H1 (cell line): ENCODE data around the gene GRIK4. TPM values are rescaled to one million over a fixed set of nuclear protein-coding genes. Genes with fewer than 3 reads are reported as not detected.

Experiments
- CTCF ChIA-PET: fragments of 300-600 bp; sonication (Branson Sonifier 250); formaldehyde crosslinking; loops from one replicate; lab custom pipeline; 2021; ENCODE audit not compliant: partially characterized antibody; lab: Charles Lee
- POLR2A ChIA-PET: fragments of 300-600 bp; sonication (Branson Sonifier 250); formaldehyde crosslinking; loops from one replicate; lab custom pipeline; 2021; ENCODE audit warnings: inconsistent platforms; ENCODE audit not compliant: partially characterized antibody; lab: Charles Lee
- DNase-seq, 2 experiments: peaks; one replicate each; pipeline versions ENCODE4 v3.0.0 to v3.0.0-alpha.2; 2010 to 2022; ENCODE audit warnings: low spot score in 2 of 2, low read depth in 1 of 2, mixed read lengths in 1 of 2
- FAIRE-seq: peaks from 2 replicates; lab custom pipeline; 2011; peaks lifted over from hg19 to GRCh38; lab: Jason Lieb, UNC
- H2AFZ ChIP-seq: 2 replicates; pipeline ENCODE4 v1.8.1; 2012; ENCODE audit warnings: low read length, inconsistent platforms
- H2AK5ac ChIP-seq: 2 replicates; pipeline ENCODE4 v1.6.1; 2013; ENCODE audit warnings: low read depth, low read length
- H2BK120ac ChIP-seq: replicated peaks from 2 replicates; pipeline ENCODE3; 2013; ENCODE audit warnings: low read depth, low read length, inconsistent platforms
- H2BK12ac ChIP-seq: 2 replicates; pipeline ENCODE4 v1.6.1; 2013; ENCODE audit warnings: low read depth, low read length
- H2BK15ac ChIP-seq: 2 replicates; pipeline ENCODE4 v1.6.1; 2013; ENCODE audit warnings: low read length
- H2BK20ac ChIP-seq: 2 replicates; pipeline ENCODE4 v1.6.1; 2013; ENCODE audit warnings: low read length
- H2BK5ac ChIP-seq: 2 replicates; pipeline ENCODE4 v1.6.1; 2013; ENCODE audit warnings: low read depth, low read length
- H3K14ac ChIP-seq: 2 replicates; pipeline ENCODE4 v1.6.1; 2013; ENCODE audit warnings: inconsistent platforms; ENCODE audit not compliant: insufficient read length
- H3K18ac ChIP-seq: 2 replicates; pipeline ENCODE4 v1.6.1; 2013; ENCODE audit warnings: low read length; ENCODE audit errors: extremely low read depth
- H3K23ac ChIP-seq: 2 replicates; pipeline ENCODE4 v1.6.1; 2013; ENCODE audit warnings: inconsistent platforms; ENCODE audit not compliant: insufficient read length
- H3K23me2 ChIP-seq: 2 replicates; pipeline ENCODE4 v1.6.1; 2013; ENCODE audit warnings: low read depth, low read length
- H3K27ac ChIP-seq: 2 replicates; pipeline ENCODE4 v1.6.1; 2011; ENCODE audit warnings: low read depth, low read length, inconsistent platforms
- H3K27me3 ChIP-seq, 4 experiments: replicated peaks in 1 of 4; 1 replicate in 1 of 4; 2 replicates in 3 of 4; pipeline versions ENCODE4 v1.6.1 to v1.8.1; 2011 to 2013; ENCODE audit warnings: low read length in 3 of 4, mild to moderate bottlenecking in 3 of 4, inconsistent platforms in 2 of 4, mixed read lengths in 2 of 4, moderate library complexity in 1 of 4; ENCODE audit not compliant: control insufficient read depth in 3 of 4, insufficient read depth in 3 of 4; ENCODE audit errors: extremely low read depth in 1 of 4
- H3K36me3 ChIP-seq, 4 experiments: 2 replicates each; pipeline versions ENCODE4 v1.6.1 to v1.8.1; 2011 to 2013; ENCODE audit warnings: mild to moderate bottlenecking in 4 of 4, low read length in 3 of 4, moderate library complexity in 2 of 4, control low read depth in 1 of 4, inconsistent platforms in 1 of 4; ENCODE audit not compliant: insufficient read depth in 4 of 4, control insufficient read depth in 2 of 4
- H3K4ac ChIP-seq: replicated peaks from 2 replicates; pipeline ENCODE3; 2013; ENCODE audit warnings: low read length, low read depth, mixed read lengths, inconsistent platforms; ENCODE audit not compliant: insufficient read length
- H3K4me1 ChIP-seq, 4 experiments: replicated peaks in 1 of 4; 1 replicate in 1 of 4; 2 replicates in 3 of 4; pipeline versions ENCODE4 v1.6.1 to v1.8.1; 2011 to 2013; ENCODE audit warnings: low read length in 3 of 4, inconsistent platforms in 2 of 4, mixed read lengths in 1 of 4; ENCODE audit not compliant: insufficient read depth in 4 of 4, control insufficient read depth in 3 of 4
- H3K4me2 ChIP-seq, 2 experiments: 2 replicates each; pipeline versions ENCODE4 v1.6.1 to v1.8.1; 2011 to 2013; ENCODE audit warnings: low read depth in 2 of 2, low read length in 2 of 2, control low read depth in 1 of 2, inconsistent platforms in 1 of 2, mild to moderate bottlenecking in 1 of 2; ENCODE audit not compliant: insufficient read depth in 1 of 2
- H3K4me3 ChIP-seq, 4 experiments: fragments of 200-600, 300-600 bp in 1 of 4; sonication (generic), shearing (Covaris generic), sonication (Bioruptor Twin) in 1 of 4; 2 replicates each; pipeline versions ENCODE4 v1.5.1 to v1.8.1; 2011 to 2016; ENCODE audit warnings: low read length in 4 of 4, low read depth in 3 of 4, control low read depth in 2 of 4, inconsistent platforms in 2 of 4, mild to moderate bottlenecking in 2 of 4, mixed read lengths in 1 of 4, moderate library complexity in 1 of 4; ENCODE audit not compliant: insufficient read depth in 2 of 4; ENCODE audit errors: extremely low read depth in 1 of 4
- H3K56ac ChIP-seq: replicated peaks from 2 replicates; pipeline ENCODE3; 2013; ENCODE audit warnings: low read depth, mild to moderate bottlenecking, mixed read lengths, low read length, inconsistent platforms; ENCODE audit not compliant: insufficient read length
- H3K79me1 ChIP-seq: 2 replicates; pipeline ENCODE4 v1.6.1; 2013; ENCODE audit warnings: low read depth, low read length, control low read depth
- H3K79me2 ChIP-seq, 2 experiments: 2 replicates each; pipeline versions ENCODE4 v1.6.1 to v1.8.1; 2012 to 2013; ENCODE audit warnings: low read length in 2 of 2, mild to moderate bottlenecking in 2 of 2, inconsistent platforms in 1 of 2; ENCODE audit not compliant: insufficient read depth in 2 of 2, control insufficient read depth in 1 of 2
- H3K9ac ChIP-seq, 4 experiments: replicated peaks in 1 of 4; 1 replicate in 1 of 4; 2 replicates in 3 of 4; pipeline versions ENCODE4 v1.6.1 to v1.8.1; 2011 to 2013; ENCODE audit warnings: low read depth in 3 of 4, low read length in 3 of 4, control low read depth in 2 of 4, mild to moderate bottlenecking in 2 of 4, moderate library complexity in 2 of 4, inconsistent platforms in 1 of 4; ENCODE audit errors: extremely low read depth in 1 of 4
- H3K9me3 ChIP-seq, 2 experiments: 2 replicates each; pipeline versions ENCODE4 v1.6.1 to v1.8.1; 2012 to 2013; ENCODE audit warnings: mild to moderate bottlenecking in 2 of 2, moderate library complexity in 2 of 2, control low read depth in 1 of 2, inconsistent platforms in 1 of 2, low read depth in 1 of 2, low read length in 1 of 2, mixed read lengths in 1 of 2; ENCODE audit not compliant: insufficient read depth in 2 of 2
- H4K20me1 ChIP-seq, 2 experiments: replicated peaks in 1 of 2; 2 replicates each; pipeline versions ENCODE3 to v1.8.1; 2011 to 2013; ENCODE audit warnings: inconsistent platforms in 2 of 2, low read length in 2 of 2, mild to moderate bottlenecking in 1 of 2; ENCODE audit not compliant: insufficient read depth in 2 of 2, control insufficient read depth in 1 of 2
- H4K5ac ChIP-seq: 2 replicates; pipeline ENCODE4 v1.6.1; 2013; ENCODE audit warnings: low read length, low read depth, mixed read lengths, inconsistent platforms; ENCODE audit not compliant: insufficient read length
- H4K8ac ChIP-seq: 2 replicates; pipeline ENCODE4 v1.8.0; 2013; ENCODE audit warnings: mild to moderate bottlenecking, moderate library complexity, low read length, inconsistent platforms; ENCODE audit not compliant: insufficient read depth; ENCODE audit errors: extremely low read depth
- H4K91ac ChIP-seq: replicated peaks from 2 replicates; pipeline ENCODE3; 2013; ENCODE audit warnings: low read length, mixed read lengths, inconsistent platforms; ENCODE audit not compliant: insufficient read length
- SP4 ChIP-seq: IDR thresholded peaks from 2 replicates; pipeline ENCODE4 v1.6.1; 2012; ENCODE audit warnings: low read length, inconsistent platforms
- WGBS, 2 experiments: shearing (Covaris generic) in 1 of 2; methylation state at CpG; one replicate each; pipeline versions ENCODE4 v1.1.6 to v1.1.7; 2013 to 2015; ENCODE audit warnings: low lambda C conversion rate in 2 of 2, mixed read lengths in 2 of 2, inconsistent platforms in 1 of 2, low coverage in 1 of 2, missing lambda C conversion rate in 1 of 2; ENCODE audit not compliant: insufficient replicate concordance in 2 of 2, insufficient coverage in 1 of 2, insufficient read length in 1 of 2; ENCODE audit errors: extremely low coverage in 1 of 2, missing lambda C conversion rate in 1 of 2; 5-methylcytosine and 5-hydroxymethylcytosine counted together
- polyA plus RNA-seq, 7 experiments: library from polyadenylated mRNA; depleted of rRNA in 3 of 7; stranded (reverse) in 5 of 7; unstranded in 2 of 7; fragments of >200 nt in 5 of 7; fragments of 200-250 nt in 2 of 7; gene quantifications; 1 replicate in 5 of 7; 2 replicates in 1 of 7; 4 replicates in 1 of 7; pipeline versions ENCODE4 v1.2.1 to v1.2.3, GENCODE V29; 2011 to 2013; ENCODE audit warnings: missing spikeins in 2 of 7, mixed read lengths in 2 of 7
- total RNA-seq: library from RNA; stranded (reverse); fragmentation: NEBNext Ultra II Directional; extraction: Animal tissue kit (Norgen Biotek cat#: 25700); gene quantifications from 2 replicates; pipeline ENCODE4 v1.2.1, GENCODE V29; 2021

GRIK4 gene
- total and polyA plus RNA-seq, 2 of the 8 experiments (the other 6 are each of a cell fraction or from before 2014, with no cell fraction given), result 1.2 to 2.9 TPM

GRCh38 chr11:120890609-120891320, 379.2 kb downstream of the GRIK4 start:
- no peak for FAIRE-seq
- H4K20me1 ChIP-seq, result no peaks in the 10 kb centered on the region
- no peak for TF ChIP-seq SP4

More at GRCh38 chr11:120890609-120891320, 379.2 kb downstream of the GRIK4 start:
- no peaks in the 10 kb centered on the region for H3K9me3 ChIP-seq
- no peak overlapping the region for H2BK120ac ChIP-seq
- H3K4me1 ChIP-seq, result peaks cover 0 to 7% (median 0%) of the 10 kb centered on the region in 4 experiments; a peak in 2 of 7 replicates
- DNase-seq, result no peak
- no peak overlapping the region for H3K14ac ChIP-seq
- no peak overlapping the region for H3K4ac ChIP-seq
- H3K56ac ChIP-seq, result no peak overlapping the region
- no peaks in the 10 kb centered on the region for H3K79me2 ChIP-seq
- no peak overlapping the region for H4K91ac ChIP-seq
- H3K4me3 ChIP-seq, result no peak overlapping the region
- 91% methylated on average over 7 of the region's 7 CpGs; no CpG with 5 or more reads in 1 of the 2 experiments for WGBS, 2 experiments
- H2AFZ ChIP-seq, result no peak overlapping the region
- H3K9ac ChIP-seq, result no peak overlapping the region
- no peak overlapping the region for H4K8ac ChIP-seq
- no peaks in the 10 kb centered on the region for H3K79me1 ChIP-seq
- H2AK5ac ChIP-seq, result no peak overlapping the region
- no peak overlapping the region for H2BK5ac ChIP-seq
- H4K5ac ChIP-seq, result no peak overlapping the region
- H2BK15ac ChIP-seq, result no peak overlapping the region
- no peak overlapping the region for H2BK20ac ChIP-seq
- H3K27me3 ChIP-seq, result no peaks in the 10 kb centered on the region
- H3K27ac ChIP-seq, result no peak overlapping the region
- CTCF ChIA-PET, result interaction anchor here (1.7 kb wide), 1 partner anchor 194 kb away, joined by 5 read pairs; no protein-coding TSS in a partner anchor
- H2BK12ac ChIP-seq, result no peak overlapping the region
- POLR2A ChIA-PET, result no interaction called here
- H3K23me2 ChIP-seq, result no peaks in the 10 kb centered on the region
- H3K4me2 ChIP-seq, result no peak overlapping the region
- H3K23ac ChIP-seq, result no peak overlapping the region
- H3K18ac ChIP-seq, result no peak overlapping the region
- H3K36me3 ChIP-seq, result no peaks in the 10 kb centered on the region
